C1 segment of cervical spinal cord (tissue), 14 donors: Measurements from ENCODE around the gene RHBG.

Experiments used
- DNase-seq, 14 donors: peaks; one replicate each; lab custom pipeline; 2025; lab: John Stamatoyannopoulos, UW

The RHBG gene

GRCh38 chr1:156406251-156406650 is 37.2 kb downstream of the RHBG start:
- peak in 3 of 14 donors; percentile 12 to 44 (median 29) for DNase-seq

- peak in 12 of 14 donors; percentile 26 to 97 (median 58) for DNase-seq
These were observed 38.3 kb downstream of the RHBG start for GRCh38 chr1:156407344-156407743.

- DNase-seq, result no peak
These were observed 38.7 kb downstream of the RHBG start for GRCh38 chr1:156407760-156408159.

GRCh38 chr1:156409439-156409838 is 40.4 kb downstream of the RHBG start:
- DNase-seq, result peak in 2 of 14 donors; percentile 30 to 33

- peak in 2 of 14 donors; percentile 20 to 29 for DNase-seq
These were observed 41.2 kb downstream of the RHBG start for GRCh38 chr1:156410238-156410637.

- DNase-seq, result no peak
These were observed 41.7 kb downstream of the RHBG start for GRCh38 chr1:156410740-156411139.

- peak in 11 of 14 donors; percentile 51 to 90 (median 68) for DNase-seq
These were observed 43.8 kb downstream of the RHBG start for GRCh38 chr1:156412653-156413321.

GRCh38 chr1:156413391-156414246 is 44.6 kb downstream of the RHBG start:
- DNase-seq, result peak in 13 of 14 donors; percentile 59 to 91 (median 82)

GRCh38 chr1:156414461-156415064 is 45.6 kb downstream of the RHBG start:
- peak in 2 of 14 donors; percentile 36 to 46 for DNase-seq

- DNase-seq, result peak in 1 of 14 donors; percentile 41
These were observed 48.0 kb downstream of the RHBG start for GRCh38 chr1:156416993-156417392.

GRCh38 chr1:156417401-156418020 is 48.5 kb downstream of the RHBG start:
- DNase-seq, result peak in 1 of 14 donors; percentile 70

GRCh38 chr1:156418416-156419070 is 49.5 kb downstream of the RHBG start:
- DNase-seq, result no peak

- DNase-seq, result peak in 2 of 14 donors; percentile 42 to 56
These were observed 50.8 kb downstream of the RHBG start for GRCh38 chr1:156419854-156420204.

- peak in 2 of 14 donors; percentile 35 to 50 for DNase-seq
These were observed 51.4 kb downstream of the RHBG start for GRCh38 chr1:156420205-156421061.

- peak; percentile 35 to 91 (median 83) for DNase-seq
These were observed 52.3 kb downstream of the RHBG start for GRCh38 chr1:156421062-156421938.

- DNase-seq, result no peak
These were observed 53.1 kb downstream of the RHBG start for GRCh38 chr1:156421939-156422601.

GRCh38 chr1:156422602-156423091 is 53.6 kb downstream of the RHBG start:
- peak in 2 of 14 donors; percentile 40 to 52 for DNase-seq
